HUES64 (cell line): ENCODE data around the gene PLPPR3.

ENCODE experiments used
- H3K27ac ChIP-seq: 2 replicates; pipeline ENCODE4 v1.7.0; 2013; ENCODE audit warnings: low read depth, low read length, inconsistent platforms
- H3K27me3 ChIP-seq: 2 replicates; pipeline ENCODE4 v1.6.1; 2013; ENCODE audit warnings: mild to moderate bottlenecking, low read length; ENCODE audit not compliant: insufficient read depth
- H3K36me3 ChIP-seq: 2 replicates; pipeline ENCODE4 v1.6.1; 2013; ENCODE audit warnings: mild to moderate bottlenecking, low read length; ENCODE audit not compliant: insufficient read depth
- H3K4me1 ChIP-seq: 2 replicates; pipeline ENCODE4 v1.6.1; 2013; ENCODE audit warnings: mild to moderate bottlenecking, low read length, moderate library complexity; ENCODE audit not compliant: insufficient read depth
- H3K4me3 ChIP-seq: 2 replicates; pipeline ENCODE4 v1.5.1; 2013; ENCODE audit warnings: mild to moderate bottlenecking, low read length, moderate library complexity
- H3K9ac ChIP-seq: 2 replicates; pipeline ENCODE4 v1.6.1; 2013; ENCODE audit warnings: mild to moderate bottlenecking, low read depth, low read length
- H3K9me3 ChIP-seq: 2 replicates; pipeline ENCODE4 v1.6.1; 2013; ENCODE audit warnings: low read depth, low read length; ENCODE audit not compliant: insufficient read depth
- WGBS: fragments of 150-250, 120-280 bp; methylation state at CpG from one replicate; pipeline ENCODE4 v1.1.7; 2013; ENCODE audit warnings: missing lambda C conversion rate; 5-methylcytosine and 5-hydroxymethylcytosine counted together

PLPPR3 gene

GRCh38 chr19:840519-841206 lies 18.9 kb upstream of the PLPPR3 start, which contains the start of gene PRTN3:
Gene PRTN3 (plus strand): TSS chr19:840999. CDS start chr19:841009, 10 bp downstream.
- H3K9ac ChIP-seq, result no peak within 1 kb of the TSS
- no peaks in the 10 kb centered on the region for H3K4me1 ChIP-seq
- H3K36me3 ChIP-seq, result no peaks in the 10 kb centered on the region
- H3K27ac ChIP-seq, result no peak within 1 kb of the TSS
- peaks cover 23% of the 10 kb centered on the region for H3K27me3 ChIP-seq
- 85% methylated on average over 24 of the region's 24 CpGs for WGBS
- no peaks in the 10 kb centered on the region for H3K9me3 ChIP-seq
- H3K4me3 ChIP-seq, result no peak within 1 kb of the TSS

GRCh38 chr19:835210-835810 lies 13.6 kb upstream of the PLPPR3 start:
- Histone ChIP-seq H3K4me3 (no peak overlapping the region), H3K27me3 (no peaks in the 10 kb centered on the region)
- WGBS, result 92% methylated on average over 31 of the region's 36 CpGs

GRCh38 chr19:834216-834615 lies 12.5 kb upstream of the PLPPR3 start:
- WGBS, result 92% methylated on average over 24 of the region's 24 CpGs
- no peaks in the 10 kb centered on the region for H3K27me3 ChIP-seq
- no peak overlapping the region for H3K9ac ChIP-seq
- H3K9me3 ChIP-seq, result no peaks in the 10 kb centered on the region
- no peaks in the 10 kb centered on the region for H3K4me1 ChIP-seq
- no peak overlapping the region for H3K27ac ChIP-seq
- H3K36me3 ChIP-seq, result no peaks in the 10 kb centered on the region
- no peak overlapping the region for H3K4me3 ChIP-seq

More at GRCh38 chr19:835210-835810, 13.6 kb upstream of the PLPPR3 start:
- Histone ChIP-seq H3K9ac (no peak overlapping the region), H3K27ac (no peak overlapping the region), H3K9me3 (no peaks in the 10 kb centered on the region), H3K4me1 (no peaks in the 10 kb centered on the region), H3K36me3 (no peaks in the 10 kb centered on the region)

- Histone ChIP-seq H3K4me1 (no peaks in the 10 kb centered on the region), H3K36me3 (no peaks in the 10 kb centered on the region), H3K9me3 (no peaks in the 10 kb centered on the region), H3K27me3 (no peaks in the 10 kb centered on the region), H3K4me3 (no peak overlapping the region), H3K9ac (no peak overlapping the region), H3K27ac (no peak overlapping the region)
- WGBS, result 82% methylated on average over 38 of the region's 38 CpGs
Measured at GRCh38 chr19:831407-832369, 9.9 kb upstream of the PLPPR3 start.

GRCh38 chr19:829129-829758 lies 7.5 kb upstream of the PLPPR3 start:
- H3K4me3 ChIP-seq, result no peak overlapping the region
- H3K4me1 ChIP-seq, result no peaks in the 10 kb centered on the region
- no peaks in the 10 kb centered on the region for H3K27me3 ChIP-seq
- no peak overlapping the region for H3K27ac ChIP-seq
- H3K9ac ChIP-seq, result no peak overlapping the region
- 82% methylated on average over 18 of the region's 18 CpGs for WGBS
- no peaks in the 10 kb centered on the region for H3K36me3 ChIP-seq
- H3K9me3 ChIP-seq, result no peaks in the 10 kb centered on the region

GRCh38 chr19:827710-828321 lies 6.1 kb upstream of the PLPPR3 start, which contains the start of gene AZU1:
Gene AZU1 (plus strand): TSS chr19:827837. CDS start chr19:827847, 10 bp downstream.
- no peak within 1 kb of the TSS for H3K4me3 ChIP-seq
- WGBS, result 87% methylated on average over 33 of the region's 33 CpGs

GRCh38 chr19:827314-827709 lies 5.6 kb upstream of the PLPPR3 start:
- Histone ChIP-seq H3K9ac (no peak overlapping the region), H3K9me3 (no peaks in the 10 kb centered on the region), H3K4me3 (no peak overlapping the region), H3K27me3 (no peaks in the 10 kb centered on the region), H3K27ac (no peak overlapping the region), H3K4me1 (peaks cover 5% of the 10 kb centered on the region; the same call in 1 of the 2 replicates), H3K36me3 (no peaks in the 10 kb centered on the region)
- WGBS, result 95% methylated on average over 9 of the region's 11 CpGs

More at GRCh38 chr19:827710-828321, 6.1 kb upstream of the PLPPR3 start, which contains the start of gene AZU1:
- Histone ChIP-seq H3K9me3 (no peaks in the 10 kb centered on the region), H3K4me1 (peaks cover 5% of the 10 kb centered on the region; the same call in 1 of the 2 replicates), H3K9ac (no peak within 1 kb of the TSS), H3K27me3 (no peaks in the 10 kb centered on the region), H3K27ac (no peak within 1 kb of the TSS), H3K36me3 (no peaks in the 10 kb centered on the region)

- H3K9ac ChIP-seq, result no peak overlapping the region
- no peaks in the 10 kb centered on the region for H3K27me3 ChIP-seq
- WGBS, result 94% methylated on average over 17 of the region's 19 CpGs
- no peaks in the 10 kb centered on the region for H3K9me3 ChIP-seq
- H3K4me1 ChIP-seq, result peaks cover 5% of the 10 kb centered on the region; the same call in 1 of the 2 replicates
- H3K36me3 ChIP-seq, result no peaks in the 10 kb centered on the region
- no peak overlapping the region for H3K27ac ChIP-seq
- H3K4me3 ChIP-seq, result no peak overlapping the region
Measured at GRCh38 chr19:825897-826644, 4.3 kb upstream of the PLPPR3 start.

- Histone ChIP-seq H3K4me3 (no peak overlapping the region), H3K36me3 (no peaks in the 10 kb centered on the region), H3K27me3 (no peaks in the 10 kb centered on the region), H3K27ac (no peak overlapping the region), H3K4me1 (peaks cover 5% of the 10 kb centered on the region; the same call in 1 of the 2 replicates), H3K9ac (no peak overlapping the region), H3K9me3 (no peaks in the 10 kb centered on the region)
- 84% methylated on average over 15 of the region's 15 CpGs for WGBS
Measured at GRCh38 chr19:824885-825284, 3.1 kb upstream of the PLPPR3 start.
